GM23338 (cell line): ENCODE measurements around the gene ICAM3. TPM values are rescaled to one million over a fixed set of nuclear protein-coding genes. Genes with fewer than 3 reads are reported as not detected.

Source experiments
- ATAC-seq: fragments of 200-7000 bp; cut with Tn5 transposase; 3 replicates; pipeline ENCODE4 v1.9.1; 2020
- DNase-seq: peaks from one replicate; pipeline ENCODE4 v3.0.0-alpha.2; 2015; ENCODE audit warnings: low spot score
- H2AFZ ChIP-seq: fragments of 200-600 bp; sonication (generic); 2 replicates; pipeline ENCODE4 v1.8.0; 2016; ENCODE audit warnings: antibody characterized with exemption, mild to moderate bottlenecking, moderate library complexity
- H3F3A ChIP-seq: fragments of 200-600 bp; sonication (generic); replicated peaks from 2 replicates; pipeline ENCODE4 v1.8.0; 2017; ENCODE audit warnings: antibody characterized with exemption, mixed run types, low read depth
- H3K27ac ChIP-seq: fragments of 200-600 bp; sonication (generic); 2 replicates; pipeline ENCODE4 v1.6.1; 2016; ENCODE audit warnings: low read depth
- H3K27me3 ChIP-seq: fragments of 200-600 bp; sonication (generic); 2 replicates; pipeline ENCODE4 v1.8.0; 2016; ENCODE audit warnings: mild to moderate bottlenecking, mixed run types, moderate library complexity; ENCODE audit not compliant: insufficient read depth
- H3K36me3 ChIP-seq: fragments of 200-600 bp; sonication (generic); 2 replicates; pipeline ENCODE4 v1.8.0; 2016; ENCODE audit warnings: mild to moderate bottlenecking; ENCODE audit not compliant: insufficient read depth
- H3K4me1 ChIP-seq: fragments of 200-600 bp; sonication (generic); 2 replicates; pipeline ENCODE4 v1.8.0; 2016; ENCODE audit warnings: mild to moderate bottlenecking, moderate library complexity; ENCODE audit not compliant: insufficient read depth
- H3K4me2 ChIP-seq: fragments of 200-600 bp; sonication (generic); 2 replicates; pipeline ENCODE4 v1.7.1; 2017; ENCODE audit warnings: mixed run types
- H3K4me3 ChIP-seq: fragments of 200-600 bp; sonication (generic); 2 replicates; pipeline ENCODE4 v1.6.1; 2016; ENCODE audit warnings: mixed run types
- H3K79me2 ChIP-seq: fragments of 200-600 bp; sonication (generic); replicated peaks from 2 replicates; pipeline ENCODE4 v1.8.0; 2017; ENCODE audit warnings: mild to moderate bottlenecking; ENCODE audit not compliant: insufficient read depth
- H3K9me2 ChIP-seq: fragments of 200-600 bp; sonication (generic); 2 replicates; pipeline ENCODE4 v1.8.0; 2017; ENCODE audit not compliant: insufficient read depth
- H4K20me1 ChIP-seq: fragments of 200-600 bp; sonication (generic); replicated peaks from 2 replicates; pipeline ENCODE4 v1.8.0; 2017; ENCODE audit warnings: mild to moderate bottlenecking; ENCODE audit not compliant: insufficient read depth
- H3K27ac Mint-ChIP-seq: 2 replicates; pipeline ENCODE4 v1.8.0; 2020; ENCODE audit warnings: inconsistent platforms, mild to moderate bottlenecking, moderate library complexity, mixed read lengths
- H3K27me3 Mint-ChIP-seq: 3 replicates; pipeline ENCODE4 v1.8.0; 2022; ENCODE audit warnings: low read depth, mild to moderate bottlenecking, moderate library complexity, mixed read lengths, inconsistent platforms; ENCODE audit not compliant: insufficient read depth, poor library complexity
- H3K36me3 Mint-ChIP-seq: 3 replicates; pipeline ENCODE4 v1.8.0; 2021; ENCODE audit warnings: low read depth, mild to moderate bottlenecking, inconsistent platforms, moderate library complexity, mixed read lengths
- H3K4me1 Mint-ChIP-seq: 3 replicates; pipeline ENCODE4 v1.8.0; 2020; ENCODE audit warnings: mild to moderate bottlenecking, inconsistent platforms, mixed read lengths
- H3K4me3 Mint-ChIP-seq: 3 replicates; pipeline ENCODE4 v1.8.0; 2021; ENCODE audit warnings: moderate library complexity, mild to moderate bottlenecking, inconsistent platforms, mixed read lengths
- H3K9me3 Mint-ChIP-seq: 3 replicates; pipeline ENCODE4 v1.8.0; 2020; ENCODE audit warnings: moderate library complexity, mild to moderate bottlenecking, inconsistent platforms, mixed read lengths
- CREB1 ChIP-seq: fragments of 250-450 bp; sonication (Bioruptor Pico); IDR thresholded peaks from 2 replicates; pipeline ENCODE4 v1.5.0; 2020; ENCODE audit warnings: low read depth, mild to moderate bottlenecking, moderate library complexity
- CTCF ChIP-seq, 2 experiments: fragments of 200-600 bp in 1 of 2; sonication (generic) in 1 of 2; conservative IDR thresholded peaks; 2 replicates each; pipeline versions ENCODE4 v1.5.1 to v1.6.1; 2016 to 2017; ENCODE audit warnings: antibody characterized with exemption in 2 of 2, low read depth in 2 of 2, mild to moderate bottlenecking in 2 of 2, moderate library complexity in 1 of 2
- ETS1 ChIP-seq: IDR thresholded peaks from 2 replicates; pipeline ENCODE4 v1.6.1; 2016; ENCODE audit warnings: antibody characterized with exemption
- EZH2 ChIP-seq: fragments of 200-600 bp; sonication (generic); IDR thresholded peaks from one replicate; pipeline ENCODE4 v1.8.0; 2017; ENCODE audit warnings: antibody characterized with exemption, mild to moderate bottlenecking, low read depth; ENCODE audit not compliant: unreplicated experiment
- EZH2phosphoT487 ChIP-seq: fragments of 200-600 bp; sonication (generic); IDR thresholded peaks from one replicate; pipeline ENCODE4 v1.8.1; 2018; ENCODE audit warnings: antibody characterized with exemption; ENCODE audit not compliant: unreplicated experiment
- JUNB ChIP-seq: IDR thresholded peaks from one replicate; pipeline ENCODE4 v1.6.1; 2016; ENCODE audit warnings: antibody characterized with exemption; ENCODE audit not compliant: unreplicated experiment
- NANOG ChIP-seq: IDR thresholded peaks from 2 replicates; pipeline ENCODE4 v1.6.1; 2016; ENCODE audit warnings: antibody characterized with exemption, borderline replicate concordance
- POLR2AphosphoS5 ChIP-seq: IDR thresholded peaks from 2 replicates; pipeline ENCODE4 v1.6.1; 2016; ENCODE audit warnings: antibody characterized with exemption, low read depth
- REST ChIP-seq: IDR thresholded peaks from one replicate; pipeline ENCODE4 v1.6.1; 2018; ENCODE audit warnings: antibody characterized with exemption; ENCODE audit not compliant: unreplicated experiment
- ZNF114 ChIP-seq: fragments of 250-450 bp; sonication (Bioruptor Pico); IDR thresholded peaks from 2 replicates; pipeline ENCODE4 v1.5.0; 2020; ENCODE audit warnings: mild to moderate bottlenecking, moderate library complexity
- ZNF331 ChIP-seq: fragments of 250-450 bp; sonication (Bioruptor Pico); IDR thresholded peaks from 2 replicates; pipeline ENCODE4 v1.5.0; 2020; ENCODE audit warnings: low read depth, mild to moderate bottlenecking, moderate library complexity
- ZNF462 ChIP-seq: fragments of 250-450 bp; sonication (Bioruptor Pico); IDR thresholded peaks from 2 replicates; pipeline ENCODE4 v1.5.0; 2020; ENCODE audit warnings: mild to moderate bottlenecking, moderate library complexity
- polyA plus RNA-seq: library from polyadenylated mRNA; unstranded; fragments of >200 nt; fragmentation: Nextera tagmentation; extraction: Ambion mirVana; gene quantifications from 2 replicates; pipeline ENCODE4 v1.2.1, GENCODE V29; 2016
- total RNA-seq: library from RNA; depleted of rRNA; stranded (reverse); fragments of >200 nt; shearing (Covaris generic); gene quantifications from 2 replicates; pipeline ENCODE4 v1.2.3, GENCODE V29; 2014

The ICAM3 gene
- total and polyA plus RNA-seq, 2 experiments from 2014 or later, result 9.6 to 14.7 TPM

- Mint-ChIP-seq H3K27me3 (peaks cover 12% of the 10 kb centered on the region), H3K4me3 (no peak overlapping the region), H3K9me3 (no peaks in the 10 kb centered on the region), H3K36me3 (peaks cover 54% of the 10 kb centered on the region), H3K27ac (no peak overlapping the region), H3K4me1 (peaks cover 10% of the 10 kb centered on the region)
- ATAC-seq (no peak), DNase-seq (no peak)
- TF ChIP-seq REST, result no peak
- TF ChIP-seq CTCF (conservative IDR thresholded peaks at IDR 0.05; ENCODE audit: low read depth in 2 of 2), result no peak
- no peak for TF ChIP-seq NANOG
- TF ChIP-seq CREB1 (CRISPR knock-in tag), result no peak
- TF ChIP-seq ZNF114 (CRISPR knock-in tag), result no peak
- TF ChIP-seq EZH2phosphoT487, result no peak
- no peak for TF ChIP-seq ETS1
- TF ChIP-seq ZNF462 (CRISPR knock-in tag), result no peak
- no peak for TF ChIP-seq EZH2
- TF ChIP-seq JUNB, result no peak
- TF ChIP-seq ZNF331 (CRISPR knock-in tag), result no peak
- TF ChIP-seq POLR2AphosphoS5, result no peak
- Histone ChIP-seq H3K27me3 (no peaks in the 10 kb centered on the region), H3K4me1 (peaks cover 13% of the 10 kb centered on the region; the same call in 1 of the 2 replicates), H3K9me2 (no peaks in the 10 kb centered on the region), H2AFZ (no peak overlapping the region), H3K4me3 (no peak overlapping the region), H3K36me3 (peaks cover 19% of the 10 kb centered on the region; the same call in 1 of the 2 replicates), H3K27ac (no peak overlapping the region), H3F3A (no peaks in the 10 kb centered on the region; the same call in 1 of the 2 replicates), H4K20me1 (peaks cover 23% of the 10 kb centered on the region), H3K79me2 (peaks cover 33% of the 10 kb centered on the region), H3K4me2 (no peak overlapping the region)
Measured at GRCh38 chr19:10329555-10329954, 9.9 kb downstream of the ICAM3 start.
